Neutrophil (primary cell): ENCODE data around the gene WDFY4.
A peak's percentile ranks its signal among the peaks of the same experiment; 100 is the strongest.

Experiments used
- H3K27ac ChIP-seq: fragments of 200-600 bp; sonication (generic); 2 replicates; pipeline ENCODE4 v1.5.1; 2016; ENCODE audit warnings: mild to moderate bottlenecking, moderate library complexity
- H3K27me3 ChIP-seq: fragments of 200-600 bp; sonication (generic); 2 replicates; pipeline ENCODE4 v1.6.0; 2016; ENCODE audit warnings: mild to moderate bottlenecking
- H3K36me3 ChIP-seq: fragments of 200-600 bp; sonication (generic); 2 replicates; pipeline ENCODE4 v1.5.1; 2017
- H3K4me1 ChIP-seq, 2 experiments: fragments of 200-600 bp in 1 of 2; sonication (generic) in 1 of 2; 1 replicate in 1 of 2; 2 replicates in 1 of 2; pipeline versions ENCODE4 v1.5.1 to v1.6.1; 2013 to 2016; ENCODE audit warnings: low read depth in 1 of 2, low read length in 1 of 2, mild to moderate bottlenecking in 1 of 2, moderate library complexity in 1 of 2; ENCODE audit not compliant: control insufficient read depth in 1 of 2, insufficient read depth in 1 of 2
- H3K4me3 ChIP-seq, 2 experiments: fragments of 200-600 bp in 1 of 2; sonication (generic) in 1 of 2; 1 replicate in 1 of 2; 2 replicates in 1 of 2; pipeline ENCODE4 v1.5.1; 2013 to 2016; ENCODE audit warnings: low read depth in 1 of 2, low read length in 1 of 2, mild to moderate bottlenecking in 1 of 2, moderate library complexity in 1 of 2
- H3K9me3 ChIP-seq: fragments of 200-600 bp; sonication (generic); 2 replicates; pipeline ENCODE4 v1.5.1; 2016
- CTCF ChIP-seq: fragments of 200-600 bp; sonication (generic); IDR thresholded peaks from 2 replicates; pipeline ENCODE4 v1.5.1; 2016; ENCODE audit warnings: antibody characterized with exemption

The WDFY4 gene

GRCh38 chr10:48786606-48787282 is 102.1 kb downstream of the WDFY4 start:
- H3K4me3 ChIP-seq, result peak overlapping the region in 1 of 2 experiments; percentile 9
- peaks cover 50% of the 10 kb centered on the region for H3K36me3 ChIP-seq
- peak overlapping the region; percentile 89 for H3K27ac ChIP-seq
- peaks cover 38 to 47% of the 10 kb centered on the region in 2 experiments for H3K4me1 ChIP-seq
- TF ChIP-seq CTCF, result no peak
- no peaks in the 10 kb centered on the region for H3K27me3 ChIP-seq
- no peaks in the 10 kb centered on the region for H3K9me3 ChIP-seq

DNA sequence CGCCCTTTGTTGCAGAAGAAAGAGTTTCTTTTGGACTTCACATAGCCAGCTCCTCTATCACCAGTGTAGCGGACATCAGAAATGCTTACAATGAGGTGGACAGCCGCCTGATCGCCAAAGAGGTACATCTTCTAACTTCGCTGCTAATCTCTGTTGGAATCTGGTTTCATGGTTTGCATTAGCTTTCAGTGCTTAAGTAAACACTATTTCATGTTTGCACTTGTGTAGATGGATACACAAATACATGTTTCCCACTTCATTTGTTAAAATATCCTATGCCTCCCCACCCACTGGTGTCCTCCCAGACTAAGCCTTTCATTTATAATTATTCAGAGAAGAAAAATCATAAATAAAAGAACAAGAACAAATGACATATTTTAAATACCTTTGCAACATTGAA is 103.9 kb downstream of the WDFY4 start:
- Histone ChIP-seq H3K27ac (peak overlapping the region; percentile 89), H3K4me3 (no peak overlapping the region), H3K4me1 (peaks cover 44 to 47% of the 10 kb centered on the region in 2 experiments), H3K9me3 (no peaks in the 10 kb centered on the region), H3K27me3 (no peaks in the 10 kb centered on the region), H3K36me3 (peaks cover 54% of the 10 kb centered on the region)
- no peak for TF ChIP-seq CTCF

DNA sequence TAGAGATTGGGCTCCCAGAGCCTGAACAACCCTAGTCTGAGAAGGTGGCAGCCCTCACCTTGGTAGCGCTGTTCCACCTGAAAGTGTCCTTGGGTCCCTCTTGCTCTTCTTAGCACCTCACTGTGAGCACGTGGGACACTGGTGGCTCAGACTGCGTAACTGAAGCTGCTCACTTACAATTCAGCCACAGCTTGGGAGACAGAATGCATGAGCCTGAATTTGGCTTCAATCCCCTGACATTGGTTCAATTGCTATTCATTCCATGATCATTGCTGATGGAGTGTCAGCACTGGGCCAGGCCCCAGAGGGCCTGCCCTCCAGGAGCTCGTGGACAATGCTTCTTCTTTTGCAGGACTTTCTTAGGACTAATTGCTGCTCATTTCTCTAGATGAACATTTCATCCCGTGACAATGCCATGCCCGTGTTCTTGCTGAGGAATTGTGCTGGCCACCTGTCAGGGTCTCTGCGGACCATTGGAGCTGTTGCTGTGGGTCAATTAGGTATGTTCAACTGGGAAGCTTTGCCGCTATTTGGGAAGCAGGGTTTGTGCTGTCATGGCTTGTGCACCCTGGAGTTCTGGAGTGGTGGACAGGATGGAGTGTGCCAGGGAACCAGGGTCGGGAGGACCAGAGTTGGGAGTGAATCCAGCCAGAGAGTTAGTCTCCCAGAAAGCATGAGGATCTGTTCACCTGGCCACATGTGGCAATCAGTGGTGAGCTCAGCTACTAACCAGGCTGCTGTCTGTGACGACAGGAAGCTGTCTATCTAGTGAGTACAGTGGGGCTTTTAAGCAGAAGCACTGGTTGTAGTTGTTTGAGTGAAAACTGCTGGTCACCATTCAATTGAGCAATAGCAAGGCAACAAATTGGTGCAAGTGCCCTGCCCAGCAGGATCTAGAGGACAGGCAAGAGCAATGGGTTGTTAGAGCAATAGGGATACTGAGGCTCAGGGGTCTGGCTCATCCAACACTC is 105.1 kb downstream of the WDFY4 start:
- H3K27ac ChIP-seq, result peak overlapping the region; percentile 89
- H3K4me3 ChIP-seq, result peak overlapping the region in 1 of 2 experiments; percentile 9
- H3K27me3 ChIP-seq, result no peaks in the 10 kb centered on the region
- no peaks in the 10 kb centered on the region for H3K9me3 ChIP-seq
- H3K4me1 ChIP-seq, result peaks cover 44 to 47% of the 10 kb centered on the region in 2 experiments
- peaks cover 61% of the 10 kb centered on the region for H3K36me3 ChIP-seq
- TF ChIP-seq CTCF, result no peak

- H3K36me3 ChIP-seq, result peaks cover 62% of the 10 kb centered on the region
- H3K4me3 ChIP-seq, result peak overlapping the region in 1 of 2 experiments; percentile 9
- TF ChIP-seq CTCF, result no peak
- peak overlapping the region; percentile 89 for H3K27ac ChIP-seq
- H3K4me1 ChIP-seq, result peaks cover 44 to 47% of the 10 kb centered on the region in 2 experiments
- H3K27me3 ChIP-seq, result no peaks in the 10 kb centered on the region
- no peaks in the 10 kb centered on the region for H3K9me3 ChIP-seq
These were observed 105.9 kb downstream of the WDFY4 start for GRCh38 chr10:48790457-48791044.

- H3K9me3 ChIP-seq, result no peaks in the 10 kb centered on the region
- no peak overlapping the region for H3K4me3 ChIP-seq
- no peak for TF ChIP-seq CTCF
- no peaks in the 10 kb centered on the region for H3K27me3 ChIP-seq
- H3K27ac ChIP-seq, result peak overlapping the region; percentile 89
- H3K36me3 ChIP-seq, result peaks cover 71% of the 10 kb centered on the region
- peaks cover 44 to 45% of the 10 kb centered on the region in 2 experiments for H3K4me1 ChIP-seq
These were observed 106.7 kb downstream of the WDFY4 start for GRCh38 chr10:48791267-48791928.
